Testis (tissue), 2 donors: ENCODE data around the gene CALHM1.

Experiments
- CTCF ChIP-seq, 3 experiments: fragments of 450-650 bp in 2 of 3; fragments of 200-600 bp in 1 of 3; sonication (generic) in 1 of 3; IDR thresholded peaks; one replicate each; pipeline ENCODE4 v1.5.1; 2016 to 2019; ENCODE audit warnings: antibody characterized with exemption in 3 of 3, mild to moderate bottlenecking in 2 of 3, moderate library complexity in 1 of 3
- POLR2A ChIP-seq: fragments of 450-650 bp; IDR thresholded peaks from one replicate; pipeline ENCODE4 v1.6.1; 2017; ENCODE audit warnings: antibody characterized with exemption, mild to moderate bottlenecking, moderate library complexity

- TF ChIP-seq CTCF (IDR thresholded peaks at IDR 0.05) = no peak
- no peak for TF ChIP-seq POLR2A
These were observed 4.8 kb upstream of the CALHM1 start for GRCh38 chr10:103463499-103463898.
